Occipital lobe (tissue), 2 donors: ENCODE measurements around the gene AGT. TPM values are rescaled to one million over a fixed set of nuclear protein-coding genes. Genes with fewer than 3 reads are reported as not detected.
"Not testable (repeated sequence)": the region's sequence is repeated elsewhere in the genome, so short reads cannot be mapped to it uniquely, and the experiment has no call there.

ENCODE experiments used
- DNase-seq: peaks from one replicate; lab custom pipeline; 2025; lab: John Stamatoyannopoulos, UW
- total RNA-seq: library from RNA; depleted of rRNA; stranded (reverse); fragments of >200 nt; gene quantifications from one replicate; pipeline ENCODE4 v1.2.3, GENCODE V29; 2014

The AGT gene
- total RNA-seq, 1 donor from 2014 or later = 9.8 TPM

GRCh38 chr1:230707732-230708630 is 5.9 kb downstream of the AGT start:
- no peak for DNase-seq

DNA sequence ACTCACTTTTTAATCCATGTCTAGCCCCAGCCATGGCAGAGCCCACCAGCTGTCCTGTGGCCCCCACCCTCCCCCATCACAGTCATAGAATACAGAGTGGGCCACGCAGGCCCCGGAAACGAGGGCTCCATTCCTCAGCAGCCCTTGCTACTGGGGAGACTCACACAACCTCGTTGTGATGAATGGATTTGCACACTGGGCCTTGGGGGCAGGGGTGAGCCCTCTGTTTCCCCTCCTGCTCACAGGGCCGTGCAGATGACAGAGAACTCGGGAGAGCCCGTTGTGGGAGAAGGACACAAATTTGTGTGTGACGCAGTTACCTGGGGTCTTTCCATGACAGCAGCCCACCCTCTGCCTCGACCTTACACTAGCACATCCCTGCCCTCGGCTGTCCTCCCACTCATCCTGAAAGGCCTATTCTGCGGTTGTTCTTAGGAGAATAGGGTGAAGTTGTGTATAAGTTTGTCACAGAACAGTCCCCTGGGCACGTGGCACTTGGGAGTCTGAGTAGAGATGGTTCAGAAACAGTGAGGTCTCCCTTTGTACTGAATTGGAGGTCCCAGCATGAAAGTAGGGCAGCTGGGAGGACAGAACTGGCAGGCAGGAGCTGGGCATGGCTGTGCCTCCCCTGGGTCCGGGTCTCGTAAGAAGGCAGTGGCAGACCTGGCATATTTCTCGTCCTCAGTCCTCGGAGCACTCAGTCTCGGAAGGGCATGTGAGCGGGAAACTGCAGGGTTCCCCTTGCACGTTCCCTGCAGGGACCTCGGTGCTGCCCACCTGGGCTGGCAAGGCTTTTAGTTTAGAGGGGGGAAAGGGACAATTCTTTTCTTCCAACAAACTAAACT is 6.8 kb downstream of the AGT start:
- DNase-seq = no peak

DNA sequence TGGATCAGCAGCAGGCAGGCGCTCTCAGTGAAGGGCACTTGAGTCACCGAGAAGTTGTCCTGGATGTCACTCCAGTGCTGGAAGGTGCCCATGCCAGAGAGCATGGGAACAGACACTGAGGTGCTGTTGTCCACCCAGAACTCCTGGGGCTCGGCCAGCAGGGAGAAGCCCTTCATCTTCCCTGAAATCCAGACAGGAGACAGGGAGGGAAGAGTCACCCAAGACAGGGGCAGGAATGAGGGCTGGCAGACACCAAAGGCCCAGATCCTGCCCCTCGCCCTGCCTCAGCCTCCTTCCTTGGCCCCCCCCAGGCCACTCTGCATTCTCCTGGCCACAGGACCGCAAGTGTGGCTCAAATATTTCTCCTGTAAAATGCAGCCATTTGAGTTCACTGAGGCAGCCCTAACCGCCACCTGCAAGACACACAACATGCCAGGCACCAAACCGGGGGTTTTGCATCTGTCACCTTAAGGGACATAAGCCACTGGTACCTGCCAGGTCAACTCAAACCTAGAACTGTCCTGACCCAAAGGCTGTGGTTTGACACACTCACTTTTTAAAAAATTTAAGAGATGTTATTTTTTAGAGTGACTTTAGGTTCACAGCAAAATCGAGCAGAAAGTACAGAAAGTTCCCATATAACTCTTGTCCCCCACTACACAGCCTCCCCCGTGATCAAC is 7.8 kb downstream of the AGT start:
- no peak for DNase-seq

DNA sequence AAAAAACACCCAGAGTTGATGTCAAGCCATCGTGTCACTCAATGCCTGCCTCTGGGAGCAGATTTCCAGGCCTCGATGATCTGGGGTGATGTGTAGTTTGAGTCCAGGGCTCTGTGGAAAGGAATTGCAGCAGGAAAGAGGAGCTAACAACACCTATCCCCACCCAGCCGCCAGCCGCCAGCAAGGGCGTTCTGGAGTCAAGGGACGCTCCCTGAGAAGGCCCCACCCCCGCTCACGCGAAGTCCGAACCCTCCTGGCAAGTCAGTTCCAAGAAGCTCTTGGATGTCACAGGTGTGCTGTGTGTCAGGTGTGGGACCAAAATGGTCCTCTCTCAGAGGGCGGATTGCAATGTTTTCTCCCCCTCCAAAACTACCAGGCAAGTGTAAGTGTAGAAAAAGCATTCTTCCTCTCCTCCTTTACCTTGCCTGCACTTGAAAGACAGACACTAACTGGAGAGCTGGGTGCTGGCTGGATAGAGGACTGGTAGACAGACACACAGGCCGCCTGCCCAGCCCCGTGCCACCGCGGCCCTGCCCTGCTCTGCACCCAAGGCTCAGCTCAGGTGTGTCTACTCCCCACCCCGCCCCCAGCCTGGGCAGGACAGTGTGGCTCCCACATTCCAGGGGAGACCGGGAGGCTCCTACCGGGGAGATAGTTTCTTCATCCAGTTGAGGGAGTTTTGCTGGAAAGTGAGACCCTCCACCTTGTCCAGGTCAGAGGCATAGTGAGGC is 8.5 kb downstream of the AGT start:
- DNase-seq = no peak

GRCh38 chr1:230704830-230705229 is 9.1 kb downstream of the AGT start:
- no peak for DNase-seq

GRCh38 chr1:230703679-230704385 is 10.1 kb downstream of the AGT start:
- DNase-seq = no peak

GRCh38 chr1:230702934-230703678 is 10.8 kb downstream of the AGT start:
- DNase-seq = no peak

- DNase-seq = no peak
Measured at GRCh38 chr1:230701895-230702768, 11.8 kb downstream of the AGT start.

DNA sequence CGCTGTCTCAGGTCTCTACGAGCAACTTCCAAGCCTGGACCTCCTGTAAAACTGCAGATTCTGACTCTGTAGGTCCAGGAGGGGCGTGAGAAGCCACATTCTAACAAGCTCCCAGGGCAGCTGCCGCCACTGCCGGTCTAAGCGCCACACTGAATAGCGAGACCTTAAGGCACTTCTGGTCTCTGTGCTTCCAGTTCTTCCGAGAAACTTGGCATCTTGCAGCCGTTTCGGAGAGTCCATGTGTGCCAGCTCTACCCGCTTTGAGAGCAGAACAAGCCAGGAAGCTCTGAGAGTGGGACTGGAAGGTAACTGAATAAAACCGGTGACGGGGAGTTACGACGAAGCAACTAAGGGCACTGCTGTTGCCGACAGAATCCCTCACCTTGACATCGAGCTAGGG is 12.5 kb downstream of the AGT start:
- DNase-seq = no peak

DNA sequence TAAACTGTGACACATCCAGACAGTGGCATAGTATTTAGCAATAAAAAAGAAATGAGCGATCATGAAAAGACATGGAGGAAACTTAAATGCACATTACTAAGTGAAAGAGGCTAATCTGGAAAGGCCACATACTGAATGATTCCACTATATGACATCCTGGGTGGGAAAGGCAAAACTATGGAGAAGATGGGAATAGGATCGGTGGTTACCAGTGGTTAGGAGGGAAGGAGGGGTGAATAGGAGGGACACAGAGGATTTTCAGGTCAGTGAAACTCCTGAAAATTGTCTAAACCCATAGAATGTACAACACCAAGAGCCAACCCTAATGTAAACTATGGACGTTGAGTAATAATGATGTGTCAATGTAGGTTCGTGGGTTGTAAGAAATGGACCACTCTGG is 13.8 kb downstream of the AGT start:
- no peak for DNase-seq

DNA sequence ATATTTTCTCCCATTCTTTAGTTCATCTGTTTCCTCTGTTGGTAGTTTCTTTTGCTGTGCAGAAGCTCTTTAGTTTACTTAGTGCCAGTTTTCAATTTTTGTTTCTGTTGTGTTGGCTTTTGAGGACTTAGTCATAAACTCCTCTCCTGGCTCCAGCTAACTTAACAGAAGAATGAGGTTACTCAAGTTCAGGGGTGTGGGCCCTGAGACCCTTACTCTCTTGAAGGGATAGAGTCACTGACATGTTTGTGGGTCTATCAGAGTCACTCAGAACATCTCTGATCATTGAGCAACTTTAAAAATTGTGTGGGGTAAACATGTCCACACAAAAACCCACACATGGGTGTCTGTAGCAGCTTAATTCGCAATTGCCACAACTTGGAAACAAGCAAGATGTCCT is 14.2 kb downstream of the AGT start:
- DNase-seq = no peak

GRCh38 chr1:230698964-230699363 is 15.0 kb downstream of the AGT start:
- DNase-seq = not testable (repeated sequence)

DNA sequence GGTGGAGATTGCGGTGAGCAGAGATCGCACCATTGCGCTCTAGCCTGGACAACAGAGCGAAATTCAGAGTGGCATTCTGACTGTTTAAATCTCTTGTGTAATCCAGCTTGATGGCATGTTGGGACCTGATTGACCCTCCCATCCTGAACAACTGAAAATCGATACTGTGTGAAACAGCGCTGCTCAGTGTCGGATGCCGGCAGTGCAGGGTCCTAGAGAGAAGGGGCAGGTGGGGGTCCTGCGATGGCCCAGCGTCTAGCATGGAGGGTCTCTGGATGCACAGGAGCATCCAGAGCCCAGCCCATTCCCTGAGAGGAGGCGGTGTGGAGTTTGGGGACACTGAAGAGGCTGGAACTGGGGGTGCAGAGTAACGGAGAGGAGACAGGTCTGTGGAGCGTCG is 15.8 kb downstream of the AGT start:
- no peak for DNase-seq

GRCh38 chr1:230696722-230697437 is 17.0 kb downstream of the AGT start:
- no peak for DNase-seq

DNA sequence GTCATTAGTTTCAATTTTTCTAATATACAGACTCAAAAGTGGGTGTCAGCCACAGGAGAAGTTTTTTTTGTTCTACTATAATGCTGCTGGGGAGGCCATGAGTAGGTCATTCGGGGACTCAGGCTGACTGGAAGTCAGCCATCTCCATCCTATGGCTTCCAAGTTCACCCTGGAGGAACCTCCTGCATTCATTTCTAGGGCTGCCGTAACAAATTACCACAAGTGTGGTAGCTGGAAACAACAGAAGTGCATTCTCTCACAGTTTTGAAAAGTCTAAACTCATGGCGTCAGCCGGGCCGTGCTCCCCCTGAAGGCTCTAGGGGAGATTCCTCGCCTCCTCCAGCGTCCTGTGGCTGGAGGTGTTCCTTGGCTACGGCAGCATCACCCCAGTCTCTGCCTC is 17.7 kb downstream of the AGT start:
- no peak for DNase-seq

GRCh38 chr1:230694991-230695390 is 18.9 kb downstream of the AGT start:
- no peak for DNase-seq

- no peak for DNase-seq
Measured at GRCh38 chr1:230694464-230694863, 19.5 kb downstream of the AGT start.

- no peak for DNase-seq
Measured at GRCh38 chr1:230693777-230694176, 20.1 kb downstream of the AGT start.
